NCI-H1092 (cell line): Measurements from ENCODE around the gene TXN.

Experiments used
- DNase-seq: peaks from one replicate; lab custom pipeline; 2025; lab: John Stamatoyannopoulos, UW

Gene TXN

DNA sequence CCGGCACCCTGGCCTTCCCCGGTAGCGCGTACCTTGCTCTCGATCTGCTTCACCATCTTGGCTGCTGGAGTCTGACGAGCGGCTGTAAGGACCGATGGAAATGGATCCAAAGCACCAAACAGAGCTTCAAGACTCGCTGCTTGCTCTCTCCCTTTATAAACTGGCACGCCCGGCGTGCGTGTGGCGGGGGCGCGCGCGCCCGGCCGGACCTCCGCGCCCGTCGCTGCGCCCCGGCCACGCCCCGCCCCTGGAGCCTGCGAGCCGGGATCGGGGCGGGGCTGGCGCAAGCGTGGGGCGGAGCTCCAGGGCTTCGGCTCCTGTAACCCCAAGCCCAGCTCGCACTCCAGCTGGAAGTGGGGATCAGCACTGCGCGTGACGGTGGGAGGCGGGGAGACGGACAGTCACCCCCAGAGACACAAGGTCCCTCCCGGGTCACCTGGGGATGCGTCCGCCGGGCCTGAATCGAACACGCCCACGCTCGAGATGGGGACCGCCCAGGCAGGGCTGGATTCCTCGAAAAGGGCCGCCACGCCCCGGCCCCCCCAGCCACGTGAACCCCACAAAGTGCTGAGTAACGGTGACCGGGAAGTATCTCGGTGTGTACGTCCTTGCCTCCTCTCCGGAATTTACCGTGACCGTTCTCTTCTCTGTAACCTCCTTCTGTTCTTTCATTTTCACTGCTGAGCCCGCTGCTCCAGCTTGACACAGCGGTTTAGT lies at the start of gene TXN:
Gene TXN, minus strand, starts transcription at position 128 of the 717 bp plus-strand sequence. Its CDS starts 72 bp downstream, at position 56.
- DNase-seq = peak; percentile 80

DNA sequence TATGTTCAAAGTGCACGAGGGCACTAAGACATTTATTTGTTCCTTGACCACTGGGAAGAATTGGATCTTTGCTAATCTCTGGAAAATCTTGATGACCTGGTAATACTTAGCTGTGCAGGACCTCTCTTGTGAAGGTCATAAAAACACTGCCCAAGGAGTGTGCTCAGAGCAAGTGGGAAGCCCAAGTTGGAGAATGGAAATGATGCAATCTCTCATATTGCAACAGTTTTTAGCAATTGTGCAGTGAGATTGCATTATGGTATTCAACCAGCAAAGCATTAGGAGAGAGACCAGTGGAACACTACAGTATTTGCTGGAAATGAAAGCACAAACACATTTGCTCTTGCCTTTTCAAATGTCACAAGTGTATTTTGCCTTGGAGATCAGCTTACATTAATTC lies 46.8 kb upstream of the TXN start:
- no peak for DNase-seq

GRCh38 chr9:110298043-110298605 lies 41.8 kb upstream of the TXN start:
- no peak for DNase-seq

GRCh38 chr9:110293248-110293647 lies 36.9 kb upstream of the TXN start:
- DNase-seq = no peak

- no peak for DNase-seq
Observed at GRCh38 chr9:110291921-110292557, 35.7 kb upstream of the TXN start.

DNA sequence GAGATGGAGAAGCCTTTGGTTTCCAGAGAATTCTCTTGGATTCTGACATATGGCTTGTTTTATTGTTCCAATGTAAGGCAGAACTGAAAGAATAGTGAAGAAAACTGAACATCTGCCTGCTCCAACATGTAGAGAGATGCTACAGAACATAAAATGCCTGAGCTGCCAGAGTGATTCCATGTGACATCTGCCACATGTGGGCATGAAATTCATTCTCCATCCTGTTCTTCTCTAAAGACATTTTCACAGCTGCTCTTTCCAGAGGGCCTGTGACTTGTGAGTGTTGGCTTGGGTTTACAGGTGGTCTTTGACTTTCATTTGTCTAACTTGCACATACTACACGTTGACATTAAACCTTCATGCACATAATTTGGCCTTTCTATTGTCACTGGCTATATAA lies 33.7 kb upstream of the TXN start:
- DNase-seq = no peak

DNA sequence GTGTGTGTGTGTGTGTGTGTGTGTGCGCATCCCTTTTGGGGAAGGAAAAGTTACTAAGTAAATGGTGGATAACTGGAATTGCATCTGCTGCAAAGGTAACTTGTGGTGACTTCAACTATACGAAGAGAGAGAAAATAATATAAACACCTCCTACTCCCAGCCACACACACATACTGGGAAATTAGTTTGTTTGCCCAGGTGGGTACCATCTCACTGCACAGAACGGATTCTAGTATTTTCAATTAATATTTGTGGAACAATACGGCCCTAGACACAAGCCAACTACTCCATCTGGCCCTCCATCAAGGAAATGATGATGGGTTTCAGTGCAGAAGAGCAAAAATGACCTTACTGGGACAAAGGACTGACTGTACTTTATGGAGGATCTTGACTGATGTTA lies 32.2 kb upstream of the TXN start:
- no peak for DNase-seq

DNA sequence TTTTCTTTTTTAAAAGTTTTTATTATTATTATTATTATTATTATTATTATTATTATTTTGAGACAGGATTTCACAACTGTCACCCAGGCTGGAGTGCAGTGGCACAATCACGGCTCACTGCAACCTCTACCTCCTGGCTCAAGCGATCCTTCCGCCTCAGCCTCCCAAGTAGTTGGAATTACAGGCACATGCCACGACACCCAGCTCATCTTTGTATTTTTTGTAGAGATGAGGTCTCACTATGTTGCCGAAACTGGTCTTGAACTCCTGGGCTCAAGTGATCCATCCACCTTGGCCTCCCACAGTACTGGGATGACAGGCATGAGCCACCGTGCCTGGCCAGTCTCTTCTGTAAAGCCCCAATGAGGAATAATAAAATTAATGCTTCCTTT lies 31.0 kb upstream of the TXN start:
- DNase-seq = no peak

DNA sequence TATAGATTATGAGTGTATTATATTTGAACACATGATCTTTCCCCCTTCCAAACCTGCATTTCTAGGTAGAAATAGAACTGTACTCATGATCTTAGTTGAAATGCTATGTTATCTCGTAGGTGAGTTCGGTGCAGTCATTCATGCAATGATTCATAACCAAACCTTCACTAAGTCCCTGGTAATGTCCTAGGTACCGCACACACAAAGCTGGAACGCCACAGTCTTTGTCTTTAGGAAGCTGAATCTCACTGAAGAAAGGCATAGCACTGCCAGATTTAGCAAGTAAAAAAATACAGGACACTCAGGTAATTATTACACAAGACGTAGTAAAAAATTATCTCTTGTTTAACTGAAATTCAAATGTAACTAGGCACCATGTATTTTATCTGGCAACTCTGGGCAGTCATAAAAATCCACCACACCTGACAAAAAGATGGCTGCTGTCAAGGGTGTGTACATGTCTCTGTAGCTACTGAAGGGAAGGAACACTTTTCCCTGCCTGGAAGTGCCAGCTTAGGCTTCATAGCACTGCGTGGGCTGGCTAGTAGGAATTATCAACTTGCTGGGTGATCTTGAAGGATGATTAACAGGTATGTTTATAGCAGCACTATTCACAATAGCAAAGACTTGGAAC lies 28.0 kb upstream of the TXN start:
- no peak for DNase-seq

- DNase-seq = no peak
Observed at GRCh38 chr9:110283751-110284150, 27.4 kb upstream of the TXN start.

GRCh38 chr9:110282739-110283081 lies 26.4 kb upstream of the TXN start:
- no peak for DNase-seq

- DNase-seq = no peak
Observed at GRCh38 chr9:110282018-110282738, 25.9 kb upstream of the TXN start.

DNA sequence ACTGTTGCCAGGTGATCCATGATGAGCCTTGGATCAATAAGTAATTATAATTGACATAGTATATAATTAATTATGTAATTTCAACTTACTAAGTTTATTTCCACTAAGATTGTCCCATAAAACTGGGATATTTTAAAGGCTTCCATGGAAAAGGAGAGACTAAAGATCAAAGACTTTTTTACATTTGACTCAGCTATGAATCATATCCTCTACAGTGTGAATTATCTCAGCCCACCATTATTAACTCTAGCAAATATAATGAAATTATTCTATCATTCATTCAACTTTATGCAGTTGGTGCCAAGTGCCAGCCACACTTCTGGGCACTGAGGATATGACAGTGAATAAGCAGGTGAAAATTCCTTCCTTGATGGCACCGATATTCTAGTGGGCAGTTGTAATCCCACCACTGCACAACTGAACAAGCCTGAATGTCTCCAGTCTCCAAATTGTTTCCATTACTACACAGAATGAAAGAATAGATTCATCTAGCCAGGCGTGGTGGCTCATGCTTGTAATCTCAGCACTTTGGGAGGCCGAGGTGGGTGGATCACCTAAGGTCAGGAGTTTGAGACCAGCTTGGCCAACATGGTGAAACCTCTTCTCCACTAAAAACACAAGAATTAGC lies 21.9 kb upstream of the TXN start:
- DNase-seq = no peak

DNA sequence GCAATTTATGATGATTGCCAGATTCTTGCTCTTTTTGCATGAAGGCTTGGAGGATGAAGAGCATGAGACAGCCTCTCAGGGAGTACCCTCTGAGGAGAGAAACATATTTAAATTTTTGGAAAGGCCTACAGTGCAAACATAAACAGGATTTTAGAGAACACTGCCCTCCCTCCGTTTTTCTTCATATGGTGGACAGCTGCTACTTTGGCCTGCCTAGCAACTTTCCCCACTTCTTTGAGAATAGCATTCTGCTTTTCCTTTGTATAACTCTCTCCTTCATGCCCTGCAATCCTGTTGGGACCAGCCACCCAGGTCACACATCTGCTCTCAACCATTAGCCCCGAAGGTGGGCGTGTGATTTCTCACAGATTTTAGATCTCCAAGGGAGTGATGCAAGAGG lies 20.5 kb upstream of the TXN start:
- DNase-seq = no peak

- no peak for DNase-seq
Observed at GRCh38 chr9:110270211-110270995, 14.1 kb upstream of the TXN start.

DNA sequence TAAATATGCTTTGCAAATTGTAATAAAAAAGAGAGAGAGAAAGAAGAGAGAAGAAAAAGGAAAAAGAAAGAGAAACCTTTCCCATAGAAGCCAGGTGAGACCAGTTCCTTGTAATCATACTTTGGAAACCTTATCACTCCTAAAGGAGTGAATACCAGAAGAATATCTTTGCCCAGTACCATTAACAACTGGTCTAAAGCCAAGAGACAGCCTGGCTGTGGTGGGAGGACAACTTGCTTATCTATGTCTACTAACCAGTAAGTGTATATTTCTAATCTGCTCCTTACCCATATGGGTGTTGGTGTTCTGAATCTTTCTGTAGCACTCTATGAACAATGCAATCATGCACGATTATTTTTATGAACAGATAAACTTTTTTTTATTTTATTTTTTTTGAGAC lies 10.5 kb upstream of the TXN start:
- DNase-seq = no peak

DNA sequence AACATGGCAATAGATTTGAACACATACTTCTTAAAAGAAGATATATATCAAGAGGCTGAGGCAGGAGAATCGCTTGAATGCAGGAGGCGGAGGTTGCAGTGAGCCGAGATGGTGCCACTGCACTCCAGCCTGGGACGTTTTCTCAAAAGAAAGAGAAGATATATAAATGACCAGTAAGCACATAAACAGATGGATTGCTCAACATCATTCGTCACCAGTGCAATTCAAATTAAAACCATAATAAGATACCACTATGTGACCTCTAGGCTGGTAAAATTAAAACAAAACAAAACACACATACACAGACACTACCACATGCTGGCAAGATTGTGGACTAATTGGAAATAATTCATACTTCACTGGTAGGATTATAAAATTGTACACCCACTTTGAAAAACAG lies 5.3 kb upstream of the TXN start:
- DNase-seq = no peak

GRCh38 chr9:110260911-110261310 lies 4.6 kb upstream of the TXN start:
- no peak for DNase-seq

- no peak for DNase-seq
Observed at GRCh38 chr9:110259566-110259965, 3.3 kb upstream of the TXN start.

GRCh38 chr9:110258690-110259091 lies 2.4 kb upstream of the TXN start:
- no peak for DNase-seq

GRCh38 chr9:110257956-110258355 lies 1.6 kb upstream of the TXN start:
- DNase-seq = no peak
